OCI-LY1 (cell line): ENCODE results near the gene CPHXL2.

ENCODE experiments used
- H2AFZ ChIP-seq: fragments of 200-600 bp; sonication (generic), shearing (Covaris generic); 2 replicates; pipeline ENCODE4 v1.6.0; 2014; ENCODE audit warnings: antibody characterized with exemption, mild to moderate bottlenecking, low read length
- H3F3A ChIP-seq: fragments of 200-600 bp; sonication (generic), shearing (Covaris generic); 2 replicates; pipeline ENCODE4 v1.6.0; 2014; ENCODE audit warnings: mild to moderate bottlenecking, antibody characterized with exemption, low read length, moderate library complexity; ENCODE audit not compliant: insufficient read depth
- H3K27ac ChIP-seq: fragments of 200-600 bp; sonication (generic); 2 replicates; pipeline ENCODE4 v1.5.1; 2014; ENCODE audit warnings: low read length, mixed run types, mild to moderate bottlenecking, low read depth; ENCODE audit not compliant: poor library complexity, severe bottlenecking
- H3K27me3 ChIP-seq: fragments of 200-600 bp; sonication (generic); 2 replicates; pipeline ENCODE4 v1.6.0; 2014; ENCODE audit warnings: antibody characterized with exemption, mild to moderate bottlenecking, low read length, moderate library complexity; ENCODE audit not compliant: insufficient read depth
- H3K36me3 ChIP-seq: fragments of 200-600 bp; sonication (generic); 2 replicates; pipeline ENCODE4 v1.6.1; 2014; ENCODE audit warnings: mild to moderate bottlenecking, antibody characterized with exemption, low read length, moderate library complexity, mixed read lengths; ENCODE audit not compliant: insufficient read depth
- H3K4me1 ChIP-seq: fragments of 200-600 bp; sonication (generic); 2 replicates; pipeline ENCODE4 v1.5.1; 2014; ENCODE audit warnings: mild to moderate bottlenecking, low read length, moderate library complexity; ENCODE audit not compliant: insufficient read depth, severe bottlenecking
- H3K4me2 ChIP-seq: fragments of 200-600 bp; sonication (generic), shearing (Covaris generic); 2 replicates; pipeline ENCODE4 v1.6.1; 2014; ENCODE audit warnings: low read length
- H3K4me3 ChIP-seq: fragments of 200-600 bp; sonication (generic); 2 replicates; pipeline ENCODE4 v1.5.1; 2014; ENCODE audit warnings: low read length, low read depth, mild to moderate bottlenecking, mixed read lengths; ENCODE audit not compliant: poor library complexity, severe bottlenecking
- H3K79me2 ChIP-seq: fragments of 200-600 bp; shearing (Covaris generic); 2 replicates; pipeline ENCODE4 v1.6.1; 2016; ENCODE audit warnings: mixed run types, low read length, mixed read lengths; ENCODE audit not compliant: insufficient read depth
- H3K9ac ChIP-seq: fragments of 200-600 bp; sonication (generic), shearing (Covaris generic); 2 replicates; pipeline ENCODE4 v1.6.1; 2014; ENCODE audit warnings: mild to moderate bottlenecking, low read length, mixed read lengths
- H3K9me2 ChIP-seq: fragments of 200-600 bp; sonication (generic), shearing (Covaris generic); 2 replicates; pipeline ENCODE4 v1.6.1; 2014; ENCODE audit warnings: low read depth, mild to moderate bottlenecking, low read length, mixed read lengths
- H3K9me3 ChIP-seq: fragments of 200-600 bp; shearing (Covaris generic); 2 replicates; pipeline ENCODE4 v1.6.1; 2014; ENCODE audit warnings: low read length, mixed read lengths
- H4K20me1 ChIP-seq: fragments of 200-600 bp; sonication (generic), shearing (Covaris generic); 2 replicates; pipeline ENCODE4 v1.6.0; 2016; ENCODE audit warnings: mild to moderate bottlenecking, low read length; ENCODE audit not compliant: insufficient read depth
- CTCF ChIP-seq: fragments of 200-600 bp; sonication (generic), shearing (Covaris generic); IDR thresholded peaks from 2 replicates; pipeline ENCODE4 v1.5.1; 2017; ENCODE audit warnings: mild to moderate bottlenecking, antibody characterized with exemption, low read length, moderate library complexity, mixed read lengths
- EZH2 ChIP-seq: fragments of 200-600 bp; sonication (generic), shearing (Covaris generic); IDR thresholded peaks from 2 replicates; pipeline ENCODE4 v1.8.0; 2017; ENCODE audit warnings: borderline replicate concordance, mixed run types, mild to moderate bottlenecking, antibody characterized with exemption, low read length, moderate library complexity, mixed read lengths

CPHXL2 gene

GRCh38 chr16:75714661-75715060 is 37.9 kb upstream of the CPHXL2 start:
- Histone ChIP-seq H3F3A (no peaks in the 10 kb centered on the region), H3K9ac (no peak overlapping the region), H3K27me3 (no peaks in the 10 kb centered on the region), H3K27ac (no peak overlapping the region), H3K4me3 (no peak overlapping the region), H3K4me1 (no peaks in the 10 kb centered on the region), H3K36me3 (no peaks in the 10 kb centered on the region; the same call in 1 of the 2 replicates), H3K4me2 (no peak overlapping the region), H4K20me1 (no peaks in the 10 kb centered on the region), H3K9me3 (peaks cover 10% of the 10 kb centered on the region; the same call in 1 of the 2 replicates), H2AFZ (no peak overlapping the region), H3K79me2 (no peaks in the 10 kb centered on the region), H3K9me2 (no peaks in the 10 kb centered on the region)
- no peak for TF ChIP-seq CTCF
- TF ChIP-seq EZH2, result no peak

- Histone ChIP-seq H3K9me2 (no peaks in the 10 kb centered on the region), H3F3A (no peaks in the 10 kb centered on the region), H2AFZ (no peak overlapping the region), H3K9ac (no peak overlapping the region), H3K4me1 (no peaks in the 10 kb centered on the region), H3K4me2 (no peak overlapping the region), H3K27ac (no peak overlapping the region), H3K9me3 (peaks cover 19% of the 10 kb centered on the region; the same call in 1 of the 2 replicates), H3K27me3 (no peaks in the 10 kb centered on the region), H4K20me1 (no peaks in the 10 kb centered on the region), H3K79me2 (no peaks in the 10 kb centered on the region), H3K4me3 (no peak overlapping the region), H3K36me3 (no peaks in the 10 kb centered on the region; the same call in 1 of the 2 replicates)
- no peak for TF ChIP-seq EZH2
- TF ChIP-seq CTCF, result no peak
Observed at GRCh38 chr16:75710344-75710743, 33.5 kb upstream of the CPHXL2 start.

- H3K9me2 ChIP-seq, result no peaks in the 10 kb centered on the region
- no peaks in the 10 kb centered on the region for H4K20me1 ChIP-seq
- H2AFZ ChIP-seq, result no peak overlapping the region
- no peak overlapping the region for H3K9ac ChIP-seq
- H3K79me2 ChIP-seq, result no peaks in the 10 kb centered on the region
- H3K36me3 ChIP-seq, result no peaks in the 10 kb centered on the region
- H3K4me3 ChIP-seq, result no peak overlapping the region
- H3F3A ChIP-seq, result no peaks in the 10 kb centered on the region
- H3K4me1 ChIP-seq, result no peaks in the 10 kb centered on the region
- no peak overlapping the region for H3K4me2 ChIP-seq
- no peaks in the 10 kb centered on the region for H3K9me3 ChIP-seq
- H3K27me3 ChIP-seq, result no peaks in the 10 kb centered on the region
- TF ChIP-seq CTCF, result no peak
- TF ChIP-seq EZH2, result no peak
- H3K27ac ChIP-seq, result no peak overlapping the region
Observed at GRCh38 chr16:75703306-75703705, 26.5 kb upstream of the CPHXL2 start.
